ENCODE results near the gene ATP6V1G2.
"Not testable (repeated sequence)": the region's sequence is repeated elsewhere in the genome, so short reads cannot be mapped to it uniquely, and the experiment has no call there.

ATP6V1G2 gene

GRCh38 chr6:31546339-31546957, at the start of gene ATP6V1G2:
TSS of gene ATP6V1G2 (minus strand) at chr6:31546608. CDS start at chr6:31546559, 49 bp downstream.
- peak; percentile 89 for DNase-seq

- DNase-seq = no peak
These were observed 46.0 kb upstream of the ATP6V1G2 start for GRCh38 chr6:31592396-31592771.

DNA sequence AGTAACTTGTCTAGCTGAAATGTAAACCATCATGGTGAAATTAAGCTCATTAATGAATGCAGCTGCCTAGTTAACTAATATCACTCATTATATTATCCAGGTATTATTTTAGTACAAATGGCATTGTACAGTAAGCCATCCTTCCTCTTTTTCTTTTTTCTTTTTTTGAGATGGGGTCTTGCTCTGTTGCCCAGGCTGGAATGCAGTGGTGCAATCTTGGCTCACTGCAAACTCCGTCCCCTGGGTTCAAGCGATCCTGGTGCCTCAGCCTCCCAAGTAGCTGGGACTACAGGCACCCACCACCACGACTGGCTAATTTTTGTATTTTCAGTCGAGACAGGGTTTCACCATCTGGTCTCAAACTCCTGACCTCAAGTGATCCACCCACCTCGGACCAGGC, 44.3 kb upstream of the ATP6V1G2 start:
- DNase-seq = not testable (repeated sequence)

- no peak for DNase-seq
These were observed 42.7 kb upstream of the ATP6V1G2 start for GRCh38 chr6:31588871-31589650.

DNA sequence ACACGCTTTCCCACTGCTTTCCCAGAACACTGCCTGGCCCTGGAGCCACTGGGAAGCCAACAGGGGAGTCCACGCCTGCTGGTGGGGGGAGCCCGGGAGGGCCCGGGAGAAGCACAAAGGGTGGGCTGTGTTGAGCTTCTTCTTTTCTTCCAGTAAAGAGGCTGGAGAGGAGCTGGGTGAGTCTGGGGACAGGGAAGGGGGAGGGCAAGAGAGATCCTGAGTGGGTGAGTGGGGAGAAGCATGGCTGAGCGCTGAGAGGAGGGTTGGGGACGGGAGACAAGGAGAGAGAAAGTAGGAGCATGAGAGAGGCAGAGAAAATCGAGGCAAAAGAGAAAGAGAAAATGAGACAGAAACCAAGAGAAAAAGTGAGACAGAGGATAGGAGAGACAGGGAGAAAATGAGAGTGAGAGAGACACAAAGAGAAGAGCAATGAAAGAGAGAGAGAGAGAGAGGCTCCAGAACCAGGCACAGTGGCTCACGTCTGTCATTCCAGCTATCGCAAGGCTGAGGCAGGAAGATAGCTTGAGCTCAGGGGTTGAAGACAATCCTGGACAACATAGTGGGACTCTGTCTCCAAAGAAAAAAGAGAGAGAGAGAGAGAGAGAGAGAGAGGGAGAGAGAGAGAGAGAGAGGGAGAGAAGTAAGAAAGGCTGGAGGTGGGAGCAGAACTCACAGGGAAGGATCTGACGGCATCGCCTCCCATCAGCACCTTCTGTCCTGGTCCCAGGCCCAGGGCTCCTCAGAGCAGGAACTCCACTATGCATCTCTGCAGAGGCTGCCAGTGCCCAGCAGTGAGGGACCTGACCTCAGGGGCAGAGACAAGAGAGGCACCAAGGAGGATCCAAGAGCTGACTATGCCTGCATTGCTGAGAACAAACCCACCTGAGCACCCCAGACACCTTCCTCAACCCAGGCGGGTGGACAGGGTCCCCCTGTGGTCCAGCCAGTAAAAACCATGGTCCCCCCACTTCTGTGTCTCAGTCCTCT, 41.7 kb upstream of the ATP6V1G2 start:
- DNase-seq = no peak

GRCh38 chr6:31586599-31587281, 40.3 kb upstream of the ATP6V1G2 start:
- no peak for DNase-seq

DNA sequence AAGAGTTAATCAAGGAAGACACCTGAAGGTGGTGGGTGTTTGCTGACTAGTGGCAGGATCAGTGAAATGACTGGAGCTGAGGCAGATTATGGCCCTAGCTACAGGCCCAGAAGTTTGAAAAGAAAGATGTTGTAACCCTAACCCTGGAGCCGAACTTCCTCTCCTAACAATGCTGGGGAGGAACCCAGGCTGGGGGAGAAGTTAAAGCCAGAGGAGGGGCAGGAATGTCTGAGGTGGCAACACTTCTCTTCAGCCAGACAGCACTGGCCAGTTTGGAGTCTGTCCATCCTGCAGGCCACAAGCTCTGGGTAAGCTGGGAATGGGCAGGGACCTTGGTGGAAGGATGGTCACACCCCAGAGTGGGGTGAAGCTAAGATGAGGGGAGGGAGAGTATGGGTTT, 39.6 kb upstream of the ATP6V1G2 start, which contains the start of gene LST1:
TSS of gene LST1 (plus strand) at position 270 of the 400 bp plus-strand sequence. CDS start 1,023 bp downstream, outside the sequence.
- DNase-seq = no peak

DNA sequence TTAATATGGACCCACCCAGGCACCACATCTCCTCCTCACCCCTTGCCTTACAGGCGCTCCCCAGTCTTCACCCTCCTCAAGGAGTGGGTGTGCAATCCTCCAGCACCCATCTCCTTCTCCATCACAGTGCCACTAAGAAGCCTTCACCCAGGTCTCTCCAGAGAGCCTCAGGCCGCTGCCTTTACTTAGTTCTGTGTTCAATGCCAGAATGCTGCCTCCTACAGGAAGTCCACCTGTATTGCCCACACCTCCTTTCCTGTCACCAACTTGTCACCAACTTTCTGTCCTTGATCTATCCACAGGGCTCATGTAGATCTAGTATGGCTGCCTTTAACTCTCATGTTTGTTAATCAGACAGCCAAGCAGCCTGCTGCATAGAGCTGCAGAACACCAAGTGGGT, 39.1 kb upstream of the ATP6V1G2 start:
- no peak for DNase-seq

- no peak for DNase-seq
These were observed 35.8 kb upstream of the ATP6V1G2 start, which contains the start of gene LTB for GRCh38 chr6:31582230-31582643. TSS of gene LTB (minus strand) at chr6:31582424. CDS start at chr6:31582417, 7 bp downstream.

DNA sequence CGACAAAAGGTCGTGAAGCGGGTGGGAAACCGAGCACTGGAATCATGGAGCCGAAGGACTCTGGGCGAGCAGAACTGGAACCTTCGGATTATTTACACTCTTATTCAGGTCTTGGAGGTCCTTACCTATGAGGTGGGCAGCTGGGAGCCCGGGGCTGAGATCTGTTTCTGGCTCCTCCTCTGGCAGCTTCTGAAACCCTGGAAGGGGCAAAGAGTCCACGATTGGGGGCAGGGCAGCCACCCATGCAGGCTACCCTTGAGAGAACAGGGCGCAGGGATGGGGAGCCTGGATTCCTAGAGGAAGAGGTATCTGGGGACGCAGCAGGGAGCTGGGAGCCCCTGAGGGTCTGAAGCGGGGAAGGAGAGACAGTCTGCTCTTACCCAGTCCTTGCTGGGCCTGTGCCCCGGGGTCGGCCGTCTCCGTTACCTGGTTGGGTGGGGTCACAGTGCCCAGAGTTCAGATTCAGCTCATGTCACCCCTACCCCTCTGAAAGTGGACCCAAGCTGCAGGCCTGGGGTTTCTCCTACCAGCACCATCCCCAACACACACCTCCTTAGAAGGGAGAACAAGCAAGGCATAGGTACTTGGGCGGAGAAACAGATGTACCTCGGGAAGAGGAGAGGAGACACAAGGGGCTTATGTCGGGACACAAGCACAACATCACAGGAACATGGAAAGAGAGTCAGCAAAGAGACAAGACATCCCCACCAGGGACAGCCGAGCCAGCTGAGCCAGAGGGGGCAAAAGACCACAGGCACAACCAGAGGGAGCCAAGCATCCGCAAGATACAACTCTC, 35.2 kb upstream of the ATP6V1G2 start:
- DNase-seq = no peak

GRCh38 chr6:31580807-31581433, 34.5 kb upstream of the ATP6V1G2 start:
- peak; percentile 69 for DNase-seq

- DNase-seq = no peak
These were observed 34.0 kb upstream of the ATP6V1G2 start for GRCh38 chr6:31580438-31580740.

- no peak for DNase-seq
These were observed 33.4 kb upstream of the ATP6V1G2 start for GRCh38 chr6:31579546-31580437.

DNA sequence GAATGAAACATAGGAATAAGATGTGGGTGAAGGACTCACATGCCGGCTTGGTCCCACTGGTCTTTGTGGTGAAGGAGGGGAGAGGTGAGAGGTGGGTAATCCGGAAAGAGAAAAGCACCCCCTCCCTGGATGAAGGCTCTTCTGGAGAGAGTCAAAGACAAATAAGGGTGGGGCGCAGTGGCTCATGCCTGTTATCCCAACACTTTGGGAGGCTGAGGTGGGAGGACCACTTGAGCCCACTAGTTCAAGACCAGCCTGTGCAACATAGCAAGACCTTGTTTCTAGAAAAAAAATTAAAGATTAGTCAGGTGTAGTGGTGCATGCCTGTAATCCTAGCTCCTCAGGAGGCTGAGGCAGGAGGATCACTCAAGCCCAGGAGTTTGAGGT, 32.7 kb upstream of the ATP6V1G2 start:
- no peak for DNase-seq

- no peak for DNase-seq
These were observed 32.0 kb upstream of the ATP6V1G2 start for GRCh38 chr6:31578184-31579118.

DNA sequence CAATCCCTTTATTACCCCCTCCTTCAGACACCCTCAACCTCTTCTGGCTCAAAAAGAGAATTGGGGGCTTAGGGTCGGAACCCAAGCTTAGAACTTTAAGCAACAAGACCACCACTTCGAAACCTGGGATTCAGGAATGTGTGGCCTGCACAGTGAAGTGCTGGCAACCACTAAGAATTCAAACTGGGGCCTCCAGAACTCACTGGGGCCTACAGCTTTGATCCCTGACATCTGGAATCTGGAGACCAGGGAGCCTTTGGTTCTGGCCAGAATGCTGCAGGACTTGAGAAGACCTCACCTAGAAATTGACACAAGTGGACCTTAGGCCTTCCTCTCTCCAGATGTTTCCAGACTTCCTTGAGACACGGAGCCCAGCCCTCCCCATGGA, 31.2 kb upstream of the ATP6V1G2 start:
- DNase-seq = no peak

- no peak for DNase-seq
These were observed 30.6 kb upstream of the ATP6V1G2 start for GRCh38 chr6:31576897-31577578.

DNA sequence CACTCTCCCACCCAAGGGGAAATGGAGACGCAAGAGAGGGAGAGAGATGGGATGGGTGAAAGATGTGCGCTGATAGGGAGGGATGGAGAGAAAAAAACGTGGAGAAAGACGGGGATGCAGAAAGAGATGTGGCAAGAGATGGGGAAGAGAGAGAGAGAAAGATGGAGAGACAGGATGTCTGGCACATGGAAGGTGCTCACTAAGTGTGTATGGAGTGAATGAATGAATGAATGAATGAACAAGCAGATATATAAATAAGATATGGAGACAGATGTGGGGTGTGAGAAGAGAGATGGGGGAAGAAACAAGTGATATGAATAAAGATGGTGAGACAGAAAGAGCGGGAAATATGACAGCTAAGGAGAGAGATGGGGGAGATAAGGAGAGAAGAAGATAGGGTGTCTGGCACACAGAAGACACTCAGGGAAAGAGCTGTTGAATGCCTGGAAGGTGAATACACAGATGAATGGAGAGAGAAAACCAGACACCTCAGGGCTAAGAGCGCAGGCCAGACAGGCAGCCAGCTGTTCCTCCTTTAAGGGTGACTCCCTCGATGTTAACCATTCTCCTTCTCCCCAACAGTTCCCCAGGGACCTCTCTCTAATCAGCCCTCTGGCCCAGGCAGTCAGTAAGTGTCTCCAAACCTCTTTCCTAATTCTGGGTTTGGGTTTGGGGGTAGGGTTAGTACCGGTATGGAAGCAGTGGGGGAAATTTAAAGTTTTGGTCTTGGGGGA, 29.7 kb upstream of the ATP6V1G2 start:
- no peak for DNase-seq
